OCI-LY7 (cell line): Measurements from ENCODE around the gene SMTNL2. TPM values are rescaled to one million over a fixed set of nuclear protein-coding genes. Genes with fewer than 3 reads are reported as not detected.

Experiments
- BruUV-seq: library from RNA; stranded (reverse); fragments of 400-500 nt; replicated peaks from 2 replicates; lab custom pipeline; 2021; lab: Mats Ljungman, UMichigan
- CTCF ChIA-PET: fragments of 300-600 bp; sonication (Branson Sonifier 250); formaldehyde crosslinking; loops from one replicate; lab custom pipeline; 2022; ENCODE audit warnings: antibody characterized with exemption; ENCODE audit not compliant: unreplicated experiment; lab: Charles Lee
- POLR2A ChIA-PET: fragments of 300-600 bp; sonication (Branson Sonifier 250); formaldehyde crosslinking; loops from one replicate; lab custom pipeline; 2022; ENCODE audit warnings: antibody characterized with exemption; lab: Charles Lee
- DNase-seq: peaks from one replicate; pipeline ENCODE4 v3.0.0-alpha.2; 2015; ENCODE audit warnings: low spot score
- H2AFZ ChIP-seq: fragments of 200-600 bp; sonication (generic), shearing (Covaris generic); 2 replicates; pipeline ENCODE4 v1.6.1; 2014; ENCODE audit warnings: mild to moderate bottlenecking, antibody characterized with exemption, low read length, moderate library complexity
- H3K27ac ChIP-seq: fragments of 200-600 bp; sonication (generic); 2 replicates; pipeline ENCODE4 v1.5.1; 2014; ENCODE audit warnings: mixed run types, low read depth, mild to moderate bottlenecking, moderate library complexity, low read length, inconsistent platforms; ENCODE audit not compliant: poor library complexity, severe bottlenecking
- H3K36me3 ChIP-seq: fragments of 200-600 bp; sonication (generic); 2 replicates; pipeline ENCODE4 v1.6.1; 2014; ENCODE audit warnings: mild to moderate bottlenecking, antibody characterized with exemption, low read length, moderate library complexity, mixed read lengths; ENCODE audit not compliant: insufficient read depth
- H3K4me1 ChIP-seq: fragments of 200-600 bp; sonication (generic); 2 replicates; pipeline ENCODE4 v1.5.1; 2014; ENCODE audit warnings: mild to moderate bottlenecking, low read length; ENCODE audit not compliant: insufficient read depth, poor library complexity, severe bottlenecking
- H3K4me2 ChIP-seq: fragments of 200-600 bp; sonication (generic); 2 replicates; pipeline ENCODE4 v1.6.1; 2014; ENCODE audit warnings: mild to moderate bottlenecking, low read length
- H3K4me3 ChIP-seq: fragments of 200-600 bp; sonication (generic); 2 replicates; pipeline ENCODE4 v1.5.1; 2014; ENCODE audit warnings: mild to moderate bottlenecking, low read depth, low read length; ENCODE audit not compliant: poor library complexity, severe bottlenecking
- H3K79me2 ChIP-seq: fragments of 200-600 bp; sonication (generic); 2 replicates; pipeline ENCODE4 v1.6.1; 2016; ENCODE audit warnings: low read depth, mild to moderate bottlenecking, low read length, moderate library complexity, mixed read lengths; ENCODE audit not compliant: insufficient read depth
- H3K9me2 ChIP-seq: fragments of 200-600 bp; sonication (generic); 2 replicates; pipeline ENCODE4 v1.6.1; 2016; ENCODE audit warnings: mild to moderate bottlenecking, low read length, mixed read lengths; ENCODE audit not compliant: insufficient read depth
- H3K9me3 ChIP-seq: fragments of 200-600 bp; sonication (generic); 2 replicates; pipeline ENCODE4 v1.6.1; 2014; ENCODE audit warnings: mild to moderate bottlenecking, mixed run types, low read length, mixed read lengths
- H4K20me1 ChIP-seq: fragments of 200-600 bp; sonication (generic); 2 replicates; pipeline ENCODE4 v1.6.1; 2014; ENCODE audit warnings: mild to moderate bottlenecking, antibody characterized with exemption, low read length, moderate library complexity, mixed read lengths; ENCODE audit not compliant: insufficient read depth
- EZH2phosphoT487 ChIP-seq: fragments of 200-600 bp; sonication (generic); IDR thresholded peaks from 2 replicates; pipeline ENCODE4 v1.6.1; 2018; ENCODE audit warnings: low read depth, borderline replicate concordance, mild to moderate bottlenecking, mixed run types, antibody characterized with exemption, low read length, moderate library complexity, mixed read lengths
- intact Hi-C: fragments of 100-400 bp; cut with micrococcal nuclease; formaldehyde crosslinking; loops from one replicate; pipeline ENCODE4 v1.10.0; 2022; ENCODE audit not compliant: unreplicated experiment
- total RNA-seq, 2 experiments: library from RNA; depleted of rRNA in 1 of 2; stranded (reverse); fragments of >200 nt in 1 of 2; shearing (Covaris generic) in 1 of 2; gene quantifications; 2 replicates each; pipeline ENCODE4 v1.2.3, GENCODE V29; 2014 to 2022
- TF ChIP-seq, protein P1 (sequence below): fragments of 200-600 bp; sonication (generic); conservative IDR thresholded peaks from 2 replicates; pipeline ENCODE4 v1.5.1; 2014; ENCODE audit warnings: mild to moderate bottlenecking, antibody characterized with exemption, low read length, moderate library complexity, mixed read lengths

Gene SMTNL2
- total RNA-seq, 2 experiments from 2014 or later, result not detected

DNA sequence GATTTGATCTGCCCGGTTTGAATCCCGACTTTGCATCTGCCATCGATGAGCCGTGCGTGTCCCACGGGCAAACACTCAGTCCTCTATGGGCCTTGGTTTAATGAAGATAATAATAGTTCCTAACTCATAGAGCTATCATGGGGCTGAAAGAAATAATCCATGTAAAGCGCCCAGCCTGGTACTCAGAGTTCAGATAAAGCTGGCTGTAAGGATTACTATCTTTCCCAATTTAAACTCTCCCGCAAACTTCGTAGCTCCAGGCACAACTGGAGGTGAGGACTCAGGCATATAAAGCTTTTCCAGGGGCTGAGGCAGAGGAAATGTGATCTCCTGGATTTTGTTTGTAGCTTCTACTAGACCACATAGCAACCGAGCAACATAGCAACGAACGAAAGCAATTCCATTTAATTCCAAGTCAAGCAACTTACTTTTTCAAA is 40.9 kb downstream of the SMTNL2 start:
- intact Hi-C loops, result no loop called here
- Histone ChIP-seq H3K9me3 (0 out of 2 replicates have a peak, but pooled peaks cover 9% of the 10 kb centered on the region), H3K9me2 (no peaks in the 10 kb centered on the region), H3K27ac (no peak overlapping the region), H3K4me3 (no peak overlapping the region), H4K20me1 (no peaks in the 10 kb centered on the region), H3K79me2 (no peaks in the 10 kb centered on the region), H3K4me2 (no peak overlapping the region), H3K36me3 (no peaks in the 10 kb centered on the region), H2AFZ (no peak overlapping the region), H3K4me1 (no peaks in the 10 kb centered on the region)
- no TSS peak for BruUV-seq
- ChIA-PET CTCF (no interaction called here), POLR2A (interaction anchor here (0.6 kb wide), 1 partner anchor 43 kb away, joined by 5 read pairs; no protein-coding TSS in a partner anchor)
- DNase-seq, result no peak
- TF ChIP-seq, protein P1, sequence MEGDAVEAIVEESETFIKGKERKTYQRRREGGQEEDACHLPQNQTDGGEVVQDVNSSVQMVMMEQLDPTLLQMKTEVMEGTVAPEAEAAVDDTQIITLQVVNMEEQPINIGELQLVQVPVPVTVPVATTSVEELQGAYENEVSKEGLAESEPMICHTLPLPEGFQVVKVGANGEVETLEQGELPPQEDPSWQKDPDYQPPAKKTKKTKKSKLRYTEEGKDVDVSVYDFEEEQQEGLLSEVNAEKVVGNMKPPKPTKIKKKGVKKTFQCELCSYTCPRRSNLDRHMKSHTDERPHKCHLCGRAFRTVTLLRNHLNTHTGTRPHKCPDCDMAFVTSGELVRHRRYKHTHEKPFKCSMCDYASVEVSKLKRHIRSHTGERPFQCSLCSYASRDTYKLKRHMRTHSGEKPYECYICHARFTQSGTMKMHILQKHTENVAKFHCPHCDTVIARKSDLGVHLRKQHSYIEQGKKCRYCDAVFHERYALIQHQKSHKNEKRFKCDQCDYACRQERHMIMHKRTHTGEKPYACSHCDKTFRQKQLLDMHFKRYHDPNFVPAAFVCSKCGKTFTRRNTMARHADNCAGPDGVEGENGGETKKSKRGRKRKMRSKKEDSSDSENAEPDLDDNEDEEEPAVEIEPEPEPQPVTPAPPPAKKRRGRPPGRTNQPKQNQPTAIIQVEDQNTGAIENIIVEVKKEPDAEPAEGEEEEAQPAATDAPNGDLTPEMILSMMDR, result no peak
- no peak for TF ChIP-seq EZH2phosphoT487

DNA sequence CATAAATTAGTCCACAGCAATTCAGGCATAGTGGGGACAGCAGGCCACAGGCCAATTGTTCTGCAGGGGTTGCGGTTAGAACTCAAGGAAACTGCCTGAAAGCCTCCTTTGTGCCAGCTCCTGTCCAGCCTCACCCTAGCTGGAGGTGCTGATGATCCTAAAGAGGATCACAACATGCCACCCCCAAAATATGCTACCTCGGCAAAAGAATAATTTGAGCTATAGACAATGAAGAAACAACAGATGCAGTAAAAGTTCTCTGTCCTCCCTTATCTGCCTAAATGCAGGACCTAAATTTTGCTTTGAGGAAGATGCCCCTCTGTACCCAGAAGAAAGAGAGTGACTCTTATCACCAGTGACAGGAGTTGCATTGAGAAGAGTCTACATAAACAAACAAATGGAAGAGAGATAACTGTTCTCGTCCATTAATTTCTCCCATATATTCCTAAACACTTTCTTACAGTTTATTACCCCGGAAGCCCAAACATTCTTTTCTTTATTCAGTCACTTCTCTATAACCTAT is 42.5 kb downstream of the SMTNL2 start:
- Histone ChIP-seq H3K4me2 (no peak overlapping the region), H3K4me1 (no peaks in the 10 kb centered on the region), H3K79me2 (no peaks in the 10 kb centered on the region), H3K9me3 (0 out of 2 replicates have a peak, but pooled peaks cover 9% of the 10 kb centered on the region), H3K9me2 (no peaks in the 10 kb centered on the region), H2AFZ (no peak overlapping the region), H3K27ac (no peak overlapping the region), H4K20me1 (no peaks in the 10 kb centered on the region), H3K4me3 (no peak overlapping the region), H3K36me3 (no peaks in the 10 kb centered on the region)
- ChIA-PET CTCF (interaction anchor here (1.3 kb wide), 1 partner anchor 60 kb away, joined by 8 read pairs; no protein-coding TSS in a partner anchor), POLR2A (interaction anchor here (0.9 kb wide), 1 partner anchor 60 kb away, joined by 4 read pairs; no protein-coding TSS in a partner anchor)
- no peak for TF ChIP-seq EZH2phosphoT487
- TF ChIP-seq, protein P1, result no peak
- intact Hi-C loops, result loop anchor here (1.0 to 2.0 kb wide), 2 partner anchors 60 to 206 kb away; no protein-coding TSS in a partner anchor
- DNase-seq, result no peak
- BruUV-seq, result no TSS peak

DNA sequence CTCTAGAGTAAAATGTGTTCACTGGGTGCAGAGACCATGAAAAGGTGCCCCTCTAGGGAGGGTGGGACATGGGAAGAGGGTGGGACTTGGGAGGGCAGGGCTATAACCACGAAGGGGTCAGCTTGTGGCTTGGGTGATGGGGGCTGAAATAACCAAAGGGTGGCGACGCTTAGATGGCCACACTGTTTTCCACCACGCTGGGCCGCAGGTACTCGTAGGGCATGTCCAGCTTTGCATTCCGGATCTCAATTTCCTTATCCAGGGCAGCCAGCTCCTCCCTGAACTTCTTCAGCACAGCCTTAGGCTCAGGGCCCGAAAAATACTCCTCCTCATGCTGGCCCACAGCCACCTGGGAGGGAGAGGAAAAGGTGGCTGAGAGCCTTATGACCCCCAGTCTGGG is 47.1 kb downstream of the SMTNL2 start:
- H3K27ac ChIP-seq, result no peak overlapping the region
- ChIA-PET CTCF (no interaction called here), POLR2A (no interaction called here)
- TF ChIP-seq, protein P1, result no peak
- TF ChIP-seq EZH2phosphoT487, result no peak
- H4K20me1 ChIP-seq, result no peaks in the 10 kb centered on the region
- no peak overlapping the region for H3K4me2 ChIP-seq
- no peaks in the 10 kb centered on the region for H3K36me3 ChIP-seq
- no peak overlapping the region for H2AFZ ChIP-seq
- no peaks in the 10 kb centered on the region for H3K79me2 ChIP-seq
- intact Hi-C loops, result loop anchor here (10.0 kb wide), 1 partner anchor 273 kb away; the partner anchor contains the start of gene CHRNE
- H3K4me3 ChIP-seq, result no peak overlapping the region
- no TSS peak for BruUV-seq
- H3K4me1 ChIP-seq, result peaks cover 22% of the 10 kb centered on the region
- no peaks in the 10 kb centered on the region for H3K9me2 ChIP-seq
- no peaks in the 10 kb centered on the region for H3K9me3 ChIP-seq
- no peak for DNase-seq
